Measurements from ENCODE around the gene TOP3A. TPM values are rescaled to one million over a fixed set of nuclear protein-coding genes. Genes with fewer than 3 reads are reported as not detected.

The TOP3A gene
- total RNA-seq, 1 experiment from 2014 or later, result 52.2 TPM

- Histone ChIP-seq H3K27me3 (ENCODE audit: insufficient read depth, low read depth) (no peaks in the 10 kb centered on the region), H3K4me1 (replicated peaks; ENCODE audit: insufficient read depth) (peaks cover 39% of the 10 kb centered on the region), H4K20me1 (ENCODE audit: insufficient read depth) (peaks cover 57% of the 10 kb centered on the region), H3K9me2 (ENCODE audit: insufficient read depth) (no peaks in the 10 kb centered on the region), H3K79me2 (ENCODE audit: low read depth) (peaks cover 64% of the 10 kb centered on the region), H3K4me2 (peak overlapping the region; percentile 96), H3K36me3 (ENCODE audit: low read depth) (peaks cover 12% of the 10 kb centered on the region), H2AFZ (no peak overlapping the region), H3K4me3 (peak overlapping the region; percentile 11; the same call in 1 of the 2 replicates), H3F3A (ENCODE audit: insufficient read depth, low read depth) (no peaks in the 10 kb centered on the region), H3K9me3 (ENCODE audit: insufficient read depth, low read depth) (no peaks in the 10 kb centered on the region), H3K27ac (no peak overlapping the region)
- no peak for TF ChIP-seq CTCF (conservative IDR thresholded peaks at IDR 0.05)
- no peak for TF ChIP-seq EZH2 (IDR thresholded peaks at IDR 0.05; ENCODE audit: low read depth)
- no TSS peak for BruUV-seq (replicated peaks)
- intact Hi-C loops (cut with micrococcal nuclease; ENCODE audit: unreplicated experiment), result loop anchor here (10.0 kb wide), 1 partner anchor 93 kb away; the partner anchor contains the start of gene LLGL1
- CTCF ChIA-PET, result no interaction called here
- DNase-seq, result no peak
- POLR2A ChIA-PET (ENCODE audit: unreplicated experiment), result no interaction called here
Observed at GRCh38 chr17:18318117-18318516, 3.3 kb upstream of the TOP3A start.

- H3K9me2 ChIP-seq (ENCODE audit: insufficient read depth), result no peaks in the 10 kb centered on the region
- H3K79me2 ChIP-seq (ENCODE audit: low read depth), result peaks cover 84% of the 10 kb centered on the region
- peak overlapping the region; percentile 85; the same call in 1 of the 2 replicates for H2AFZ ChIP-seq
- TF ChIP-seq CTCF (conservative IDR thresholded peaks at IDR 0.05) (no peak), EZH2 (IDR thresholded peaks at IDR 0.05; ENCODE audit: low read depth) (no peak)
- H3K27me3 ChIP-seq (ENCODE audit: insufficient read depth, low read depth), result no peaks in the 10 kb centered on the region
- no peak for DNase-seq
- peaks cover 19% of the 10 kb centered on the region for H3K36me3 ChIP-seq (ENCODE audit: low read depth)
- 0 out of 2 replicates have a peak overlapping the region, but pooled peaks have one; percentile 73 for H3K27ac ChIP-seq
- H4K20me1 ChIP-seq (ENCODE audit: insufficient read depth), result peaks cover 43% of the 10 kb centered on the region
- peaks cover 42% of the 10 kb centered on the region for H3K4me1 ChIP-seq (replicated peaks; ENCODE audit: insufficient read depth)
- no TSS peak for BruUV-seq (replicated peaks)
- intact Hi-C loops (cut with micrococcal nuclease; ENCODE audit: unreplicated experiment), result loop anchor here (1.0 to 10.0 kb wide), 3 partner anchors 59 to 91 kb away; partner anchors contain the start of gene LLGL1
- H3K4me3 ChIP-seq, result peak overlapping the region; percentile 84
- ChIA-PET POLR2A (ENCODE audit: unreplicated experiment) (no interaction called here), CTCF (no interaction called here)
- H3K4me2 ChIP-seq, result peak overlapping the region; percentile 96
- no peaks in the 10 kb centered on the region for H3F3A ChIP-seq (ENCODE audit: insufficient read depth, low read depth)
- no peaks in the 10 kb centered on the region for H3K9me3 ChIP-seq (ENCODE audit: insufficient read depth, low read depth)
Observed at GRCh38 chr17:18315961-18316360, 1.2 kb upstream of the TOP3A start.

- TF ChIP-seq EZH2 (IDR thresholded peaks at IDR 0.05; ENCODE audit: low read depth) (no peak), CTCF (conservative IDR thresholded peaks at IDR 0.05) (no peak)
- no peaks in the 10 kb centered on the region for H3K27me3 ChIP-seq (ENCODE audit: insufficient read depth, low read depth)
- H3K36me3 ChIP-seq (ENCODE audit: low read depth), result peaks cover 19% of the 10 kb centered on the region
- peaks cover 42% of the 10 kb centered on the region for H3K4me1 ChIP-seq (replicated peaks; ENCODE audit: insufficient read depth)
- H3K9me2 ChIP-seq (ENCODE audit: insufficient read depth), result no peaks in the 10 kb centered on the region
- peak overlapping the region; percentile 85 for H2AFZ ChIP-seq
- no peaks in the 10 kb centered on the region for H3F3A ChIP-seq (ENCODE audit: insufficient read depth, low read depth)
- peak overlapping the region; percentile 73 for H3K27ac ChIP-seq
- ChIA-PET CTCF (no interaction called here), POLR2A (ENCODE audit: unreplicated experiment) (no interaction called here)
- peak overlapping the region; percentile 96 for H3K4me2 ChIP-seq
- H4K20me1 ChIP-seq (ENCODE audit: insufficient read depth), result peaks cover 39% of the 10 kb centered on the region
- no peak for DNase-seq
- H3K79me2 ChIP-seq (ENCODE audit: low read depth), result peaks cover 87% of the 10 kb centered on the region
- peak overlapping the region; percentile 84 for H3K4me3 ChIP-seq
- H3K9me3 ChIP-seq (ENCODE audit: insufficient read depth, low read depth), result no peaks in the 10 kb centered on the region
- intact Hi-C loops (cut with micrococcal nuclease; ENCODE audit: unreplicated experiment), result loop anchor here (1.0 to 10.0 kb wide), 3 partner anchors 58 to 91 kb away; partner anchors contain the start of gene LLGL1
- BruUV-seq (replicated peaks), result TSS peak; percentile 53
Observed at GRCh38 chr17:18315562-18315922, 748 bp upstream of the TOP3A start.

All from PC-9 (cell line).